COR-L47 (cell line): Measurements from ENCODE around the gene PCSK6.

Experiments
- DNase-seq: peaks from one replicate; lab custom pipeline; 2025; lab: John Stamatoyannopoulos, UW

PCSK6 gene

GRCh38 chr15:101522621-101523559, 33.4 kb upstream of the PCSK6 start:
- no peak for DNase-seq

- no peak for DNase-seq
Observed at GRCh38 chr15:101522091-101522490, 32.6 kb upstream of the PCSK6 start.

- no peak for DNase-seq
Observed at GRCh38 chr15:101521591-101521990, 32.1 kb upstream of the PCSK6 start.

- no peak for DNase-seq
Observed at GRCh38 chr15:101521069-101521468, 31.6 kb upstream of the PCSK6 start.

DNA sequence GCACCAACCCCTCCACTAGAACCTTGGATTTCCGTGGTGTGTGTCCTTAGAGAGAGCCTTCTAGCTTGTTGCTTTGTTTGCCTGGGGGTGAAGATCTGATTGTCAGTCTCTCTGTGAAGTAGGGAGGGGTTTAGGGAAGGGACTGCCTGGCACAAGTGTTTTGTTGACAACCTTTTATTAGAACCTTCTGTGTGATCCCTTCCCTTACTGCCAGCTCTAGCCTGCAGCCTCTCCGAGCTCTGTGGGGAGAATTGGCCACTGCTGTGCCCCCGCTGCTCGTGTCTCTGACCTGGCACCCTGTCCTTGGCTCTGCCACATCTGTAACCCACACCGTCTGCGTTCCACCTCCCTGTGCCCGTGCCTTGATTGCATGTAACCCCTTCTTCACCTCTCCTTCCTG, 30.9 kb upstream of the PCSK6 start:
- DNase-seq = no peak

DNA sequence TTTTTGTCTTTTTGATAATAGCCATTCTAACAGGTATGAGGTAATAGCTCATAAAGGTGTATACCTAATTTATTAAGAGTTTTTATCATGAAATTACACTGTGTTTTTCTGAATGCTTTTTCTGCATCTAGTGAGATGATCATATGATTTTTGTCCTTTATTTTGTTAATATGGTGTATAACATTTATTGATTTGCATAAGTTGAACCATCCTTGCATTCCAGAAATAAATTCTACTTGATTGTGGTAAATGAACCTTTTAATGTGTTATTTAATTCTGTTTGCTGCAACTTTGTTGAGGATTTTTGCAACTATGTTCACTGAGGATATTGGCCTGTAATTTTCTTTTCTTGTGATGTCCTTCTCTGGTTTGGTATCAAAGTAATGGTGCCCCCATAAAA, 28.0 kb upstream of the PCSK6 start:
- DNase-seq = no peak

GRCh38 chr15:101514318-101514717, 24.8 kb upstream of the PCSK6 start:
- DNase-seq = no peak

GRCh38 chr15:101511717-101512116, 22.2 kb upstream of the PCSK6 start:
- DNase-seq = no peak

DNA sequence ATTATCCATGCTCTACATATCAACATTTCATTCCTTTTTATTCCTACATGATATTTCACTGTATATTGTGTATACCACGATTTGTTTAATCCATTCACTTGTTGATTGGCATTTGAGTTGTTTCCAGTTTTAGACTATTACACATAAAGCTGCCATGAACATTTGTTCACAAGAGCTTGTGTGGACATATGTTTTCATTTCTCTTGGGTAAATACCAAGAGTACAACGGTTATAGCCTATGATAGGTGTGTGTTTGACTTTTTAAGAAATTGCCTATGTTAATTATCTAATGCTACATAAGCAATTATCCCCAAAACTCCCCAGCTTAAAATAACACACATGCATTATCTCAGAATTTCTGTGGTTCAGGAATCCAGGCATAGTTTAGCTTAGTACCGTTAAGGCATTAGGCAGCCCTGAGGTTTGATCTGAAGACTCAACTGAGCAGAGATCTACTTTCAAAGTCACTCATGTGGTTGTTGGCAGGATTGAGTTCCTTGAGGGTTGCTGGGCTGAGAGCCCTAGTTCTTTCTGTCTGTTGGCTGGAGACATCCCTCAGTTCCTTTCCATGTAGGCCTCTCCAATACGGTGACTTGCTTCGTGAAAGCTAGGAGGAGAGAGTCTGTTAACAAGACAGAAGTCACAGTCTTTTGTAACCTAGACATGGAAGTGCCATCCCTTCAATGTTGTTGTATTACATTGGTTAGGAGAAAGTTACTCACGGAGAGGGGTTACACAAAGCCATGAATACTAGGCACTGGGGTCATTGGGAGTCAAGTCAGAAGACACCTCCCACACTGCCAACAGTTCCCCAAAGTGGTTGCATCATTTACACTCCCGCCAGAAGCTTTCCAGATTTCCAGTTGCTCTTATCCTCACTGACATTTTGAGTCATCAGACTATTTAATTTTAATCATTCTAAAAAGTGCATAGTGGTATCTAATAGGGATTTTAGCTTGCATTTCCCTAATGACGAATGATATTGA, 21.0 kb upstream of the PCSK6 start:
- DNase-seq = no peak

DNA sequence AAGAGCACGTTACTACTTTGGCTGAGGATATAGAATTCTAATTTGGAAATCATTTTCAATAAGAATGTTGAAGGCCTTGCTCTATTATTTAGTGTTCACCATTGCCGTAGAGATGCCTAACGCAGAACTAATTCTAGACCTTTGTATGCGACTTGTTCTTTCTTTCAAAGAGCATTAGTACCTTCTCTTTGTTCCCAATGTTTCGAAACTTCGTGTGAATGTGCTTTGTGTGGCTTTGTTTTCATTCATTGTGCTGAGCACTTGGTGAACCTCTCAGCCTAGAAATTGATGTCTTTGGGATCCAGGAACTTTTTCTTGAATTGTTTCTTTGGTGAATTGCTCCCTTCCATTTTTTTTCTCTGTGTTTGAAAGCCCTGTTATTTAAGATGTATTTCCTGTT, 19.8 kb upstream of the PCSK6 start:
- no peak for DNase-seq

- no peak for DNase-seq
Observed at GRCh38 chr15:101506491-101506890, 17.0 kb upstream of the PCSK6 start.

DNA sequence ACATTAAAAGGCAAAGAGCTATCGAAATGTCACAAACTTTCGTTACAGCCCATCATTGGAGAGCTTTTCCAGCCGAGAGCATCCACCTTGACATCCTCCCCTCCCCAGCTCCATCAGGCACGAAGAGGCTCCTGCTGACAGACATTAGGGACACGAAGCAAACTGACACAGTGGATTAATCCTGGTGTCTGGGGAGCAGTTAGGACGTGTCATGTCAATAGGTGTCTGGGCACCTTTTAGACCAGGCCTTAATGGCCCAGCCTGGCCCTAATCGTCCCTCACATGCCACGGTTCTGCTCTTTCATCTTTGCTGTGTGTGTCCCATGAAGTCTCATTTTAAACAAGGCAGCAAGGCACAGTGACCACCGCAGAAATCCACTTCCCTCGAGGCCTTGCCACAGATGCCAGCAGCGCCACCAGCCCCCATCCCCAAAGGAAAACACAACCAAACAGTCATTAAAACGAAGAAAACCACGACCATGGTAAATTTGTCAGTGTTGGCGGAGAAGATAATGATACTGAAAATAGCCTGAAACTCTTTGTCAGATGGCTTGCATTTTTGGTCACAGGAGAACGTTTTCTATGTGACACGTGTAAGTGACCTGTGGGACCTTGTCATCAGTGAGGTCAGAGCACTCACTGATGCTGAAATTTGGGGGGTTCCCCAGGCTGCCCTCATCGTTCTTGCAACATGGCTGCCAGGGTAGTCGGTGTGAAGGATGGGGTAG, 16.3 kb upstream of the PCSK6 start:
- no peak for DNase-seq

DNA sequence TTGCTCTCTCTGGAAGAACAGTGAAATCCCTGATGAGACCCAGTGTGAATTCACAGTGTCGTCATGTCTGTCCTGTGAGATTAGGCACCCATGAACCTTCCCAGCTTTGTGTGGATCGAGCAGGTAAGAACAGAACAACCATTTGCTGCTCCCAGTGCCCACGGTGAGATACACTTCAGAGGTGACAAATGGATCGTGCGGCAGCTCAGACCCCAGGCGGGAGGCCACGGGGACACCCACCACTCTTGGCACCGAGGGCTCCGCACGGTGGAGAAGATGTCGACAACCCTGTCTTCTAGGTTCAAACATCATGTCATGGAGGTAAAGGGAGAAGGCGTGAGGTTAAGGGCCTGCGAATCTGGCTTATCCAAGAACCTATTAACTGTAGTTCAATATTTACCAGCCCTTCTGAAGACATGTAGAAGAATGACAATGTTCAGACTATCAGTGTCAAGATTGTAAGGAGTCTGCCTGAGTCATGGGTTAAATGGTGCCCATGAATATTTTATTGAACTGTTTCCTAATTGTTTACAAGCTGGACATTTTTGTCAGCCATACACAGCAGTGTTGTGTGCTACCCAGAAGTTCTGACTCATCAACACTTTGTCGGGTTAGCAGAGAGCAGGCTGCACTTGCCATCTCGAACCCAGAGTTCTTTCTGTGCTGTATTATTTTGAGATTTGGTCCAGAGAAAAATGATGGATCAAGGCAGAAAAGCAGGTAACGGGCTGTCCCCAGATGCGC, 15.5 kb upstream of the PCSK6 start:
- no peak for DNase-seq

DNA sequence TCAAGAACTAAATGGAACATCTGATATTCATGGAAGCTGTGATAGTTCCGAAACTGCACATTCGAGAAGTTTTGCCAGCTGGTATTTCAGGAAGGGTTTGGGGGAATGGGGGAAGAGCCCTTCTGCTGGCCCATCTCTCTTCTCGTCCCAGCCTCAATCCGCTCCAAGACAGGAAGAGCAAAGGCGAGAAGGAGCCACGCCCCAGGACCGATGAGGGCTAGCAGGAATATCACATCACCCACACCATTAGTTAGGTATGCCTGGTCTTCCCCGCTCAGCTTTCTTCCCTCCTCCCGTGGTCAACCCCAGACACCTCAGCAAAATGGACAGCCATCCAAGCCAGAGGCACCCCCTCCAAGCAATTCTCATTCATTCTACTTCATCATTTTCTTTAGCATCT, 14.9 kb upstream of the PCSK6 start:
- DNase-seq = no peak

DNA sequence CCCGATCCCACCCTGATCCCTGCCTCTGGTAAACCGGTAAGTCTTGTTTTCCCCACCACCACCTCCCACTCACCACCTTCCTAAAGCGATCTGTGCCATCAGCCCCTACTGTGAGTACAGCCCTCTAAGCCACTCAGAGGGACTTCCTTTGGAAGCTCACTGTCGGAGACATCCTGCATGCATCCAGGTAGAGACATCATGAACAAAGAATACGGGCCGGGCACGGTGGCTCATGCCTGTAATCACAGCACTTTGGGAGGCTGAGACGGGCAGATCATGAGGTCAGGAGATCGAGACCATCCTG, 13.7 kb upstream of the PCSK6 start:
- DNase-seq = no peak

GRCh38 chr15:101502572-101503295, 13.2 kb upstream of the PCSK6 start:
- no peak for DNase-seq

DNA sequence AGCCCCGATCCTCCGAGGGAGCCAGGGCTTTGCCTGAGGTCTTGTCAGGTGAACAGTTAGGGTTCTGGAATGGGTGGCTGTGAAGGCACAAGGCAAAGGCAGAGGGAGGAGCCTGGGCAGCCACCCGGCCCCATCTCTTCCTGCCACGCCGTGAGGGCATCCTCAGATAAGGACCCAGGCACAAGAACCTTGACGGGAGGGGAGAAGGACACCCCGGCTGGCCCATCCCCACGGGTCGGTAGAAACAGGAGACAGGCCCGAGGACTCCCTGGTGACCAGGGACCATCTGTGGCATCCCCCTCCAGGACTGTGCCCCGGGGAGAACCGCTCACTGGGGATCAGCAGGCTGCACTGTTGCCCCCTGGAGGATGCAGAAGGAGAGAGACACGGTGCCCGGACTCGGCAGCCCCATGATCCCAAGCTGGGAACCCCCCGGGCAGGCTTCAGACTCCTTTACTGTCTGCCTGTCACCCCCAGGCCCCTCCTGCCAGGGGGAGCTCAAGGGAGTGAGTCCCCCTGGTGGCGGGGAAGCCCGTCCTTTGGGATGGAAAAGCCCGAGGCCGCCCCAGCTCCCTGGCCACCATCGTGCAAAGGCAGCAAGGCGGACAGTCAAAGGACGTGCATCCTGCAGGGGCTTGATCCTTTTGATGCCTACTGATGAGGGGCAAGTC, 12.3 kb upstream of the PCSK6 start:
- no peak for DNase-seq

GRCh38 chr15:101500865-101501551, 11.5 kb upstream of the PCSK6 start:
- DNase-seq = no peak

DNA sequence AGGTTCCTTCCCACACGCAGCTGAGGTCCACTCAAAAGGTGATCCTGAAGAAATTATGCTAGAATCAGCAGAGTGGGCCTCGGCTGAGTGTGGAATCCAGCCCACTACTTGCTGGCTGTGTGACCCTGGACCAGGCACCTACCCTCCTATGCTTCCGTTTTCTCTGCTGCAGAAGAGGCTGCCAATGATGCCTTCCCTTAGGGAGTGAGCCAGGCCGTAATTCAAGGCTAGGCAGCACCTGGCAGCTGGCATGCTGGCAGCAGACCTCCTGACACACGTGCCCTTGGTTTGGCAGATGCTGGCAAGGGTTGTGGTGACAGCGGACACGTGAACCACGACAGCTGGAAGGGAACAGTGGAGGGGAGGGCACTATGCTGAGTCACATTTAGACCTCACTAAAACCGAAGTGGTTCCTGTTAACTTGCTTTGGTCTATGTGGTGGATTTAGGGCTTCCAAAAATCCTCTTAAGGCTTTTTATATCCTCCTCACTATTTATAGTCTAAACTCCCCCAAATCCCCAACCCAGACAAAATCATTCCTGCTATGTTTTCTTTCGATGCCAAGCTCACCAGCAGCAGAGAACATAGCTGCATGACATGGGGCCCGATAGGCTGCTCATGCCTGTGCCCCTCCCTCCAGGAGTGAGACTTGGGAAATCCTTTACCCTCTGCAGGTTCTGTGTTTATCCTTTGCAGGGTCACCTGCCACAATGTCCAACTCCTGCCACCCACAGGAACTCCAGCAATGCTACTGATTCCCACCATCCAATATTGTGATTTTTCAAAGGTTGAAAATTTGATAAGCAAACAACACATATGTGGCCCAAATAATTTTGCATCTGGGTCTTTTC, 10.6 kb upstream of the PCSK6 start:
- DNase-seq = no peak
